HCT116 (cell line): ENCODE results near the gene PRKAG2. TPM values are rescaled to one million over a fixed set of nuclear protein-coding genes. Genes with fewer than 3 reads are reported as not detected.
A peak's percentile ranks its signal among the peaks of the same experiment; 100 is the strongest.

Experiments
- ATAC-seq: fragments of 200-7000 bp; cut with Tn5 transposase; 2 replicates; pipeline ENCODE4 v1.9.1; 2020; ENCODE audit warnings: mild to moderate bottlenecking, moderate library complexity
- BruUV-seq: library from RNA; stranded (reverse); fragments of 400-500 nt; replicated peaks from 2 replicates; lab custom pipeline; 2021; lab: Mats Ljungman, UMichigan
- CTCF ChIA-PET: fragments of 300-600 bp; sonication (Branson Sonifier 250); formaldehyde crosslinking; loops from one replicate; lab custom pipeline; 2021; ENCODE audit warnings: antibody characterized with exemption; lab: Charles Lee
- POLR2A ChIA-PET: fragments of 300-600, 350-600 bp; sonication (Branson Sonifier 250); formaldehyde crosslinking; loops from one replicate; lab custom pipeline; 2021; ENCODE audit warnings: antibody characterized with exemption; lab: Charles Lee
- RAD21 ChIA-PET, 2 experiments: fragments of 300-600 bp; sonication (Branson Sonifier 250); formaldehyde crosslinking; loops; one replicate each; lab custom pipeline; 2023; ENCODE audit warnings: low total read pairs in 2 of 2; ENCODE audit not compliant: uncharacterized antibody in 2 of 2, unreplicated experiment in 2 of 2, low non-redundant PET in 1 of 2; lab: Charles Lee
- DNase-seq: peaks from one replicate; pipeline ENCODE4 v3.0.0-alpha.2; 2010; ENCODE audit warnings: low read depth, low spot score
- H2AFZ ChIP-seq: fragments of 200-600 bp; shearing (Covaris generic), sonication (generic); 2 replicates; pipeline ENCODE4 v1.6.1; 2017; ENCODE audit warnings: low read depth, mixed run types, mixed read lengths, antibody characterized with exemption, low read length; ENCODE audit not compliant: poor library complexity, severe bottlenecking
- H3K27ac ChIP-seq: 2 replicates; pipeline ENCODE4 v1.5.1; 2012; ENCODE audit warnings: low read depth, low read length
- H3K27me3 ChIP-seq: fragments of 200-600 bp; sonication (generic); 2 replicates; pipeline ENCODE4 v1.6.1; 2016; ENCODE audit warnings: mixed run types, low read length, mixed read lengths; ENCODE audit not compliant: insufficient read depth
- H3K36me3 ChIP-seq, 2 experiments: fragments of 200-500 bp in 1 of 2; fragments of 200-600 bp in 1 of 2; sonication (Bioruptor generic) in 1 of 2; sonication (generic) in 1 of 2; 2 replicates each; pipeline versions ENCODE4 v1.5.1 to v1.6.1; 2014 to 2016; ENCODE audit warnings: low read length in 2 of 2, inconsistent platforms in 1 of 2, mixed read lengths in 1 of 2, mixed run types in 1 of 2; ENCODE audit not compliant: insufficient read depth in 2 of 2, control insufficient read depth in 1 of 2
- H3K4me1 ChIP-seq, 2 experiments: fragments of 200-600 bp in 1 of 2; sonication (generic) in 1 of 2; 2 replicates each; pipeline versions ENCODE4 v1.5.1 to v1.6.1; 2012 to 2017; ENCODE audit warnings: low read length in 2 of 2, inconsistent platforms in 1 of 2, mild to moderate bottlenecking in 1 of 2, mixed read lengths in 1 of 2, mixed run types in 1 of 2, moderate library complexity in 1 of 2; ENCODE audit not compliant: insufficient read depth in 2 of 2, control insufficient read depth in 1 of 2
- H3K4me2 ChIP-seq: fragments of 200-600 bp; sonication (generic); 2 replicates; pipeline ENCODE4 v1.6.1; 2017; ENCODE audit warnings: mixed run types, low read length, mixed read lengths
- H3K4me3 ChIP-seq, 2 experiments: fragments of 200-600 bp in 1 of 2; sonication (generic) in 1 of 2; replicated peaks in 1 of 2; 2 replicates each; pipeline ENCODE4 v1.5.1; 2011 to 2016; ENCODE audit warnings: low read length in 2 of 2, control low read depth in 1 of 2, low read depth in 1 of 2, mild to moderate bottlenecking in 1 of 2, mixed read lengths in 1 of 2, mixed run types in 1 of 2
- H3K79me2 ChIP-seq: fragments of 200-600 bp; sonication (generic); 2 replicates; pipeline ENCODE4 v1.6.1; 2017; ENCODE audit warnings: mild to moderate bottlenecking, mixed run types, low read length, moderate library complexity, mixed read lengths; ENCODE audit not compliant: insufficient read depth
- H3K9ac ChIP-seq: fragments of 200-600 bp; sonication (generic); 2 replicates; pipeline ENCODE4 v1.6.1; 2016; ENCODE audit warnings: low read length, mixed read lengths
- H3K9me2 ChIP-seq: fragments of 200-600 bp; sonication (generic), shearing (Covaris generic); 2 replicates; pipeline ENCODE4 v1.6.1; 2017; ENCODE audit warnings: mixed run types, mild to moderate bottlenecking, moderate library complexity; ENCODE audit not compliant: insufficient read depth
- H3K9me3 ChIP-seq, 2 experiments: fragments of 200-500 bp in 1 of 2; fragments of 200-600 bp in 1 of 2; sonication (Bioruptor generic) in 1 of 2; sonication (generic) in 1 of 2; 2 replicates each; pipeline ENCODE4 v1.6.1; 2014 to 2017; ENCODE audit warnings: low read length in 2 of 2, mixed read lengths in 2 of 2, inconsistent platforms in 1 of 2, low read depth in 1 of 2, mild to moderate bottlenecking in 1 of 2, mixed run types in 1 of 2, moderate library complexity in 1 of 2; ENCODE audit not compliant: control insufficient read depth in 1 of 2, insufficient read depth in 1 of 2
- H4K20me1 ChIP-seq: fragments of 200-600 bp; sonication (generic), shearing (Covaris generic); 2 replicates; pipeline ENCODE4 v1.6.1; 2017; ENCODE audit warnings: mixed run types, mild to moderate bottlenecking, moderate library complexity; ENCODE audit not compliant: insufficient read depth
- CBX3 ChIP-seq: IDR thresholded peaks from 2 replicates; pipeline ENCODE4 v1.6.1; 2012; ENCODE audit warnings: low read depth
- CTCF ChIP-seq, 3 experiments: fragments of 200-600 bp in 1 of 3; sonication (generic) in 1 of 3; IDR thresholded peaks in 2 of 3; conservative IDR thresholded peaks in 1 of 3; 2 replicates each; pipeline ENCODE4 v1.5.1; 2012 to 2017; ENCODE audit warnings: low read depth in 2 of 3, low read length in 2 of 3, antibody characterized with exemption in 1 of 3, borderline replicate concordance in 1 of 3, control low read depth in 1 of 3, mild to moderate bottlenecking in 1 of 3, mixed read lengths in 1 of 3, mixed run types in 1 of 3, moderate library complexity in 1 of 3; ENCODE audit not compliant: insufficient read depth in 1 of 3
- EGR1 ChIP-seq: IDR thresholded peaks from 2 replicates; pipeline ENCODE4 v1.6.1; 2012; ENCODE audit warnings: low read depth
- ELF1 ChIP-seq: IDR thresholded peaks from 2 replicates; pipeline ENCODE4 v1.6.1; 2012; ENCODE audit warnings: low read depth, borderline replicate concordance
- EZH2 ChIP-seq: fragments of 200-600 bp; sonication (generic); IDR thresholded peaks from 2 replicates; pipeline ENCODE4 v1.6.1; 2017; ENCODE audit warnings: antibody characterized with exemption, mixed run types
- JUND ChIP-seq: IDR thresholded peaks from 2 replicates; pipeline ENCODE4 v1.6.1; 2012
- MAX ChIP-seq: IDR thresholded peaks from 2 replicates; pipeline ENCODE4 v1.6.1; 2012
- POLR2A ChIP-seq: IDR thresholded peaks from 2 replicates; pipeline ENCODE4 v1.7.0; 2011; ENCODE audit warnings: borderline replicate concordance; ENCODE audit not compliant: insufficient read depth, insufficient read length; ENCODE audit errors: extremely low read depth
- POLR2AphosphoS5 ChIP-seq: IDR thresholded peaks from 2 replicates; pipeline ENCODE4 v1.6.1; 2011; ENCODE audit warnings: mild to moderate bottlenecking, low read depth, low read length, moderate library complexity
- REST ChIP-seq: IDR thresholded peaks from 2 replicates; pipeline ENCODE4 v1.6.1; 2012; ENCODE audit warnings: low read depth
- SP1 ChIP-seq: IDR thresholded peaks from 2 replicates; pipeline ENCODE4 v1.6.1; 2012; ENCODE audit warnings: low read depth
- SRF ChIP-seq: IDR thresholded peaks from 2 replicates; pipeline ENCODE4 v1.6.1; 2012; ENCODE audit warnings: low read depth
- ZNF274 ChIP-seq: fragments of 200-500 bp; sonication (Bioruptor generic); IDR thresholded peaks from 2 replicates; pipeline ENCODE4 v1.6.1; 2014; ENCODE audit warnings: mild to moderate bottlenecking, low read depth, low read length, inconsistent platforms
- intact Hi-C: fragments of 100-400 bp; cut with micrococcal nuclease; formaldehyde crosslinking; loops from 2 replicates; pipeline ENCODE4 v1.10.0; 2022
- total RNA-seq: library from RNA; stranded (reverse); gene quantifications from one replicate; pipeline ENCODE4 v1.2.1, GENCODE V29; 2021; ENCODE audit not compliant: unreplicated experiment

The PRKAG2 gene
- total RNA-seq, 1 experiment from 2014 or later = 23.6 TPM

- peaks cover 5 to 27% of the 10 kb centered on the region in 2 experiments; a peak in 3 of 4 replicates for H3K4me1 ChIP-seq
- H4K20me1 ChIP-seq = no peaks in the 10 kb centered on the region
- RAD21 ChIA-PET = no interaction called here
- DNase-seq (no peak), ATAC-seq (no peak)
- no TSS peak for BruUV-seq
- no peak for TF ChIP-seq SP1
- TF ChIP-seq CTCF (IDR thresholded peaks at IDR 0.05 in 2 of 3, conservative IDR thresholded peaks at IDR 0.05 in 1 of 3; ENCODE audit: borderline replicate concordance in 1 of 3, insufficient read depth in 1 of 3, low read depth in 2 of 3, low read length in 2 of 3) = peak in 2 of 3 experiments; percentile 13 to 22; a peak in 2 of 6 replicates
- no peaks in the 10 kb centered on the region for H3K9me3 ChIP-seq
- H3K79me2 ChIP-seq = no peaks in the 10 kb centered on the region
- no peaks in the 10 kb centered on the region for H3K27me3 ChIP-seq
- no peak overlapping the region for H2AFZ ChIP-seq
- POLR2A ChIA-PET = no interaction called here
- H3K36me3 ChIP-seq = no peaks in the 10 kb centered on the region
- H3K4me2 ChIP-seq = no peak overlapping the region
- H3K9ac ChIP-seq = no peak overlapping the region
- CTCF ChIA-PET = no interaction called here
- intact Hi-C loops = no loop called here
- H3K27ac ChIP-seq = no peak overlapping the region
- H3K4me3 ChIP-seq = no peak overlapping the region
- no peaks in the 10 kb centered on the region for H3K9me2 ChIP-seq
These were observed 169.2 kb downstream of the PRKAG2 start for GRCh38 chr7:151707757-151708156.

GRCh38 chr7:151707105-151707469 lies 169.8 kb downstream of the PRKAG2 start:
- H3K36me3 ChIP-seq = no peaks in the 10 kb centered on the region
- ATAC-seq = no peak
- H3K27ac ChIP-seq = no peak overlapping the region
- H3K4me3 ChIP-seq = no peak overlapping the region
- intact Hi-C loops = no loop called here
- no peaks in the 10 kb centered on the region for H3K9me2 ChIP-seq
- no peaks in the 10 kb centered on the region for H3K79me2 ChIP-seq
- no peak overlapping the region for H3K4me2 ChIP-seq
- ChIA-PET RAD21 (no interaction called here), CTCF (interaction anchor here (0.9 kb wide), 1 partner anchor 10 kb away, joined by 3 read pairs; no protein-coding TSS in a partner anchor), POLR2A (no interaction called here)
- H4K20me1 ChIP-seq = no peaks in the 10 kb centered on the region
- no TSS peak for BruUV-seq
- no peak overlapping the region for H2AFZ ChIP-seq
- DNase-seq = no peak
- no peak overlapping the region for H3K9ac ChIP-seq
- H3K27me3 ChIP-seq = no peaks in the 10 kb centered on the region
- peaks cover 5 to 21% of the 10 kb centered on the region in 2 experiments; a peak in 3 of 4 replicates for H3K4me1 ChIP-seq
- no peaks in the 10 kb centered on the region for H3K9me3 ChIP-seq
- TF ChIP-seq SRF (no peak), POLR2AphosphoS5 (no peak), EZH2 (no peak), REST (no peak), JUND (no peak), CBX3 (no peak), EGR1 (no peak), ELF1 (no peak), MAX (no peak), CTCF (IDR thresholded peaks at IDR 0.05 in 2 of 3, conservative IDR thresholded peaks at IDR 0.05 in 1 of 3; ENCODE audit: borderline replicate concordance in 1 of 3, insufficient read depth in 1 of 3, low read depth in 2 of 3, low read length in 2 of 3) (no peak), SP1 (no peak), POLR2A (no peak), ZNF274 (no peak)
